ENCODE data around the gene NOS1AP.
A peak's percentile ranks its signal among the peaks of the same experiment; 100 is the strongest.
"Not testable (repeated sequence)": the region's sequence is repeated elsewhere in the genome, so short reads cannot be mapped to it uniquely, and the experiment has no call there.

NOS1AP gene

DNA sequence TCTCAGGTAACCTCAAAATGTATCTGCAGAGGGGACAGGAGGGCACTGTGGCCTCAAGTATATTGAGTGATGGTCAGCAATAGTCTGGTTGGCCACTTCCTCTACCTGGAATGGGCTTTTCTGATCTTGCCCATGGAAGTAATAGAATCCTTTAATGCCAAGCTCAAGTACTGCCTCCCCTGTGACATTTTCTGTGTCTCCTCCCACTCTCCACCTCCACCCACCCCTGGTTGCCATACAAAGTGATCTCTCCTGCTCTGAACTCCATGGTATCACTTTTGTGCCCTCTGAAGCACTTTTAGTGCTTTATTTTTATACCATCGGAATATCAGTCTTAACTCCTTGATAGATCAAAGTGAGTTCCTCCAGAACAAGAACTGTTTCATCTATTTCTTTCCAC lies 9.2 kb upstream of the NOS1AP start:
- DNase-seq = no peak

DNA sequence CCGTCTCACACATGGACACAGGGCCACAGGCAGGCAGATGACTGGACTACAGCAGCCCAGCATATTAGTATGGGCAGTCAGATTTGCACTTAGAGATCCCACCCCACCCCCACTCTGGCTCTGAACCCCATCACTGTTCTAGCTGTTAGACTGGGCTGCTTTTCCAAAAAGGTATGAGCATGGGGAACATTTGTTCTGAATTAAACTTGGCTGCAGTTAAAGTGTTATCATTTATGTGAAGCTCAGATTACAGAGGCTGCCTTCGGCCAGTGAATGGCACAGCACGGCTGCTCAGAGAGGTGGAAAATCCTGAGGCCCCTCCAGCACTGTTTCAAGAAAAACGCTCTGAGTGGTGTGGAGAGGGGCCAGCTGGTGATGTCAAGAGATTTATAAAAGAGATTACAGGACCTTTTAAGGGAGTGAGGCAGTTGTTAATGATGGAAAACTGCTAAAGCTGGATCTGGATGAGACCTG lies 6.9 kb upstream of the NOS1AP start:
- DNase-seq = no peak

DNA sequence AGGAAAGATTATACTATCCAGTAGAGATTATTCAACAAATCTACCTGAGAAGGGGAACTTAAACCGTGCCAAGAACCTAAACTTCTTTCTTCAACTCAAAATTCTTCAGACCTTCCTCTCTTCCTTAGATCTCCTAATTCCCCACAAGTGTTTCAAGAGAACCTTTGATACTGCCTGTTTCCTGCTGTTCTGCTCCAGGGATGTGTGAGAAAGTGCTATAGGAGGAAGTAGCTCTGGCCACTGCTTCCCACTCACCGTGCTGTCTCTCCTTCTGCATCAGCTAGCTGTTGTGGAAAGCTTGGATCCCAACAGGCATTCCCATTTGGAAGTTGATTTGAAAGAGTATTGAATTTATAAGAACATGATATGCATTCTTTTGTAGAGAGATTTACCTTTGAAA lies 4.5 kb upstream of the NOS1AP start:
- no peak for DNase-seq

DNA sequence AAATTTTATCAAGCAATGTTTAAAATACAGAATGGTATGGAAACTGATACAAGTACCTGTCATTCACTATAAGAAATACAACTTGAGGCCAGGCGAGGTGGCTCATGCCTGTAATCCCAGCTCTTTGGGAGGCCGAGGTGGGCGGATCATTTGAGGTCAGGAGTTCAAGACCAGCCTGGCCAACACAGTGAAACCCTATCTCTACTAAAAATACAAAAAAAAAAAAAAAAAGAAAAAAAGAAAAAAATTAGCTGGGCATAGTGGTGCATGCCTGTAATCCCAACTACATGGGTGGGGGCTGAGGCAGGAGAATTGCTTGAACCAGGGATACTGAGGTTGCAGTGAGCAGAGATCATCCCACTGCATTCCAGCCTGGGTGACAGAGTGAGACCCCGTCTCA lies 2.7 kb upstream of the NOS1AP start:
- DNase-seq = not testable (repeated sequence)

DNA sequence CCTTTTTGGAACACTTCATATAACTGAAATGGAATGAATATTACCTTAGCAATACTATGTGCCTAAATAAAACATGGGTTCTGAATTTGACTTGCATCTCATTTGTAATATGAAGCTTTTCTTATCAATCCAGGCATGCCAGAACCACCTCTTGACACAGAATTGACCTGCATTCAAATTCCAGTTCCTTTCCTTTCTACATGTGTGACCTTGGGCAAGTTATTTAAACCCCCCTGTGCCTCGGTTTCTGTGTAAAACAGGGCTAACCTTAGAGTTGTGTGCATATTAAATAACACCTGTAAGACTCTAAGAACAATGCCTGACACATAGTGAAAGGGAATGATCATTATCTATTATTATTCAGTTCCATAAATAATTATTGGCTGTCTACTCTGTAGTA lies 2.0 kb upstream of the NOS1AP start:
- DNase-seq = no peak

DNA sequence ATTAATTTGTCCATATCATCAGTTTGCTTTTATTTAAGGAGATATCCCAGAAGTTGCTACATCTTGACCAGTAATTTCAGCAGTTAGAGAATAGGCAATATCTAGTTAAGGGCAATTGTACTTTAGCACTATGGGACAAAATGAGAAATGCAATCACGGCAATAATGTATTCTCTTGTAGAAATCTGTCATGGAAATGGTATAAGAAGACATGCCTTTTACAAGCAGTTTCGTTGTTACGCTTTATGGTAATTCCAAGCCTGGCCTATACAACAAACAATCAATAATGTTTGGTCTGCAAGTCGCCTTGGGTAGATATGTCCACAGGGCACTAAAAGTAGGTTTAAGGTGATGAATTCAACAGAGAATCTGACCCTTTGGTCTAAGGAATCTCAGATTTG lies 1.2 kb upstream of the NOS1AP start:
- DNase-seq = no peak

DNA sequence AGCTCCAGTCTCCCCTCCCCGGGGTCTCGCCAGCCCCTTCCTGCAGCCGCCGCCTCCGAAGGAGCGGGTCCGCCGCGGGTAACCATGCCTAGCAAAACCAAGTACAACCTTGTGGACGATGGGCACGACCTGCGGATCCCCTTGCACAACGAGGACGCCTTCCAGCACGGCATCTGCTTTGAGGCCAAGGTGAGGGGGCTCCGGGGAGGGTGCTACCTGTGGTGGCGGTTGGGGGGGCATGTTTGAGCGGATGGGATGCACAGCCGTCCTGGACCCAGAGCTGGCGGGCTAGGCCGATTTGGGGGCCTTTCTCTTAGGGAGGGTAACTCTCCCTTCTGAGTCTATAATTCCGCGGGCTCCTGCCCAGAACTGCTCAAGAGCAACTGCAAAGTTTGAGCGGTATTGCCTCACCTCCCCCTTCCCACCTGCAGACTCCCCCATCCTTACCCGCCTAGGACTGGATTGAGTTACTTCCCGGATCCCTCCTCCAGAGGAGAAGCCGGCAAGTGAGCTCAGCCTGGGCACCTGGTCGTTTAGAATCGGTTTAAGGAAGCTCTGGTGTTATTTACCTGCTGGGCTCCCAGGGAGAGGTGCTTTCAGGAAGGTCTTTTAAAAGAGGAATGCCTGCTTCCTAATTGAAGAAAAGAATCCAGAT lies 730 bp downstream of the NOS1AP start:
- DNase-seq = peak; percentile 15

DNA sequence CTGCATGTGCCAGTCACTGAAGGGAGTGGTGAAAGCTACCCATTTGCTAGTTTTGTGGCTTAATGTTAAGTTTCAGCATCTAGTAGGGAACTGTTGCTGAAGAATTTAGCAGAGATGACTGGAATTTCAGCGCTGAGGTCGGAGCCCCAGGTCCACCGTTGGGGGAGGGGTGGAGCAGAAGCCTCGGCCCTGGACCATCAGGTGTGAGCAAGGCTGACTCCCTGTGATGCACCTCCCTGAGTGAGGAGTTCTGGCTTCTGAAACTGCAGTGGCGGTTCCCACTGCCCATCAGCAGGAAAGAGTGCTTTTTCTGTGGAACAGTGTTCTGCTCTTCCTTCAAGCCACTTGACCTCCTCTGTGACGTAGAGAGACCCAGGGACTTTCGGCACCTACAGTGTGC lies 1.3 kb downstream of the NOS1AP start:
- DNase-seq = no peak

DNA sequence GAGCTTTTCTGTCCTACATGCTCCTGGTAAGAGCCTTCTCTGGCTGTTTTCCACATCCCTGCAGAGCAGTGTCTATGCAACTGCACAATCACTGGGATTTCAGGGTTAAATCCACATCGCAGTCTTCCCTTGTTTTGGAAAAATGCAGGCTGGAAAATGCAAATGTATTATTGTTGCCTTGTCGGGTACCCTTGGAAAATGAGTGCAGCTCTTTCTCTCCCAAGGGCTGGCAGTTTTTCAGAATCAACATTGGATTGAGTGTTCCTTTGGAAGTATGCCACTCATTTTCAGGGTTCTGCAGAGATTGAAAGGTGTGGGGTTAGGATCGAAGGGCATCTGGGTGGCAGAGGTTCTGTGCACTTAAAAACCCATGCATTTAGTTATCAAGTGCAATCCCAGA lies 3.2 kb downstream of the NOS1AP start:
- no peak for DNase-seq

DNA sequence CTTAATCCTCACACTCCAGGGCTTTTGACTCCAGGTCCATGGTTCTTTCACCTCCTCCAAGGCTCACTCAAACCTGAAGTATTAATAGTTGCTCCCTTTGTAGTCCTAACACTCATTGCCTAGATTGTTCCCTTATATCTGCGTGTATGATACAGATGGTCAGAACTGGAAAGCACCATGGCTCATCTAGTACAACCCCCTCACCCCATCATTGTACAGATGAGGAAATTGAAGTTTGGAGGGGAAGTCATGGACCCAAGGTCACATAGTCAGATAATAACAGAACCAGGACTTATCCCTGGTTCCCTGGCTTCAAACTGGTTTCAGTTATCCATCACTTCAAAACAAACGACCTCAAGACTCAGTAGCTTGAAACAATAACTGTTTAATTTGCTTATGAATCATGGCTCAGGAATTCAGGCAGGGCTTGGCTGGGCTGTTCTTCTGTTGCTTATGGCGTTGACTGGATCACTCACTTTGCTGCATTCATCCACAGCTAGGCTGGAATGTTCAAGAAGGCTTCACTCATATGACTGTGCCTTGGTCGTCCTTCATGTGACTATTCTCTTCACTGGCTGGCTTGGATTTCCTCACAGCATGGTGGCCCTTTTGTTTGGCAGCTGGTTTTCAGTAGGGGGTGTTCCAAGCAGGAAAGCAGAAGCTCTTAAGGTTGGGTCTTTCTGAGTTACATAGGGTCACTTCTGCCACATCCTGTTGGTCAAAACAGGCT lies 5.0 kb downstream of the NOS1AP start:
- no peak for DNase-seq

DNA sequence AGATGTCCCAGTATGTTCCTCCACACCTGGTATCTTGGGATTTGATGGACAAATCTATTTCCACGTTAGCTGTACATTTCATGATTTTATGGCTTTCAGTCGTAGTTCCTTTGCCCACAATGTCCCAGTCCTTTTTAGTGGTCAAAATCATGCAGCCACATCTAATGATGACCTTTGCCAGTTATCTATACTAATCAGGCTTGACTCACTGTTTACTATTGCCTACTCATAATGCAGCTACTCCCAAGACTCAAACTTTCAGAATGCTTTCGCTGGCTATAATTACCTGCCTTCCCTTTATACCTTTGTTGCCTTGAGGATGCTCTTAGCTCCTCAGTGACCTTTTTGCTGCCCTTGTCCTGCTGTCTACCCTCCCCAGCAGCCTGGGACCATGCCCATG lies 6.4 kb downstream of the NOS1AP start:
- no peak for DNase-seq

DNA sequence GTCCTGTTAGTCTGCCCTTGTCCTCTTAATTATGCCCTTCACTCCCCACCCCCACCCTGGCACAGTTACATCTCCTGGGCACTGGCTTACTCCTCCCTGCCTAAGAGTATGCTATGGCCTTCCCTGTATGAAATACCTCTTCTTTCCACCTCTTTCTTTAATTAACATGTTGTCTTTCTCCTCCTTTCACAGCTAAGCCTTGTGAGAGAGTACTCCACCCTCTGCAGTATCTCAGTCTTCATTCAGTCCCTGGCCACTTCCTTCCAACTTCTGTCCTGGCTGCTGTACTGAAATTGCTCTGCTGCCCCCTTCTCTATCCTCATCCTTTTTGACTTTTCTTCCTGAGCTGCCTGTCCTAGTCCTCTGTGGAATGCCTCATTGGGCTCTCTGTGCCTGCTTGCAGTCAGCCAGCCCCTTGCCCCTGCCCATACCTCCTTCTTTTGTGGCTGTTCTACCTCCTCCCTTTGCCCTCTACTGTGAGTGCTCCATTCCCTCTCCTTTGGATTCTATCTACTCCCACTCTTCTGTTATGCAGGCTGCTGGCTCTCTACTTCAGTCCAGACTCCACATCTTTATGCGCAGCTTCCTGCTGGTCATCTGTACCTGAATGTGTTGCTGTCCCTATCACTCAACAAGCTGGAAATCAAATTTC lies 8.3 kb downstream of the NOS1AP start:
- DNase-seq = no peak

DNA sequence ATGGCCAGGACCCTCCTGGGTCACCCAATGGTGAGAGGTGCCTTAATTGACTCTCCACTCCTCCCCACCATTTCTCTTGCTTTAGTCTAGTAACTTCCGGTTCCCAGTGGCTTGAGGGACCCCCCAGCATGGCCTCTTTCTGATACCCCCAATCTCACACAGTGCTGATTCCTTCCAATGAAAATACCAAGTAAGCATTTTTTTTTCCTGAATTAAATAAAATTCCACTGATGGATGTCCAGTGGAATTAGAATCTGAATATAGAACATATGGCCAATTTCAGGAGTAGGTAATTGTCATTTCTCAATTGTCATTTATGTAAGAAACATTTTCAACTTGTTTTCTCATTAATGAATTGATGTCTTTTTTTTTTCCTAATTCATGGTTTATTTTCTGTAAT lies 9.5 kb downstream of the NOS1AP start:
- DNase-seq = no peak

DNA sequence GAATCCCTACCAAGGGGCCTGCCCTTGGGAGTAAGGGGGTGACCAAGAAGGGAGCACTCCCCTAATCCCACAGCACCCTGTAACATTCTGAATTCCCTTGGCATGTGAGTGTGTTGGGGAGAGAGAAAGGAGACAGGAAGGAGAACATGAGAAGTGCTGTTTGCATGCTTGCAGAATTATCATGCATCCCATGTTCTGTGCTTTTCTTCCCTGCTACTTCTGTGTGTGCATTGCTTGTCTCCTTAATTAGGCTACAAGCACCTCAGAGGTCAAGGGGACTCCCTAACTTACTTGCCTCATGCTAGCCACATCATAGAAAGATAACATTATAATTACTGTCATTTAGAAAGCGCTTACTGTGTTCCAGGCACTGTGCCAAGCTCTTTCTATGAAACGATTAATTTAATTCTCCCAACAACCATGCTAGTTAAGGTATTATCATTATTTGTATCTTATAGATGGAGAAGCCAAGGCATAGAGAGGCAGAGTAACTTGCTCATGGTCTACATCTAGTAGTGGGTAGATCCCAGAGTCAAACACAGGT lies 11.1 kb downstream of the NOS1AP start:
- no peak for DNase-seq

DNA sequence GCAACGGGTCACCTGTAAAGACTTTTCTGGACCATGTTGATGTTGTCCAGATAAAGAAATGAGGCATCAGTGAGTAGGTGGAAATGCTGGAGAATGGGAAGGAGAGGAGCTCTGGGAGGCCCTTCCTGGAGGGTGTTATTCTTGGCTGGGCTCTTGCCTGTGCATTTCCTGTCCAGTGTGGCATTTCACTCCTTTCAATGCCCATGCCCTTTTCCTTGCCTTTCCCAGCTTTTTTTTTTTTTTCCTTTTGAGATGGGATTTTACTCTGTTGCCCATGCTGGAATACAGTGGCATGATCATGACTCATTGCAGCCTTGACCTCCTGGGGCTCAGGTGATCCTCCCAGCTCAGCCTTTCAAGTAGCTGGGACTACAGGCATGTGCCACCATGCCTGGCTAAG lies 11.8 kb downstream of the NOS1AP start:
- DNase-seq = no peak

DNA sequence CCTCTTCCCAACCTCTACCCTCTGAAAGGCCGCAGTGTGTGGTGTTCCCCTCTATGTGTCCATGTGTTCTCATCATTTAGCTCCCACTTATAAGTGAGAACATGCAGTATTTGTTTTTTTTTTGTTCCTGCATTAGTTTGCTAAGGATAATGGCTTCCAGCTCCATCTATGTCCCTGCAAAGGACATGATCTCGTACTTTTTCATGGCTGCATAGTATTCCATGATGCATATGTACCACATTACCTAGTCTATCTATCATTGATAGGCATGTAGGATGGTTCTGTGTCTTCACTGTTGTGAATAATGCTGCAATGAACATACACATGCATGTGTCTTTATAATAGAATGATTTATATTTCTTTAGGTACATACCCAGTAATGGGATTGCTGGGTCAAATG lies 12.6 kb downstream of the NOS1AP start:
- DNase-seq = not testable (repeated sequence)

DNA sequence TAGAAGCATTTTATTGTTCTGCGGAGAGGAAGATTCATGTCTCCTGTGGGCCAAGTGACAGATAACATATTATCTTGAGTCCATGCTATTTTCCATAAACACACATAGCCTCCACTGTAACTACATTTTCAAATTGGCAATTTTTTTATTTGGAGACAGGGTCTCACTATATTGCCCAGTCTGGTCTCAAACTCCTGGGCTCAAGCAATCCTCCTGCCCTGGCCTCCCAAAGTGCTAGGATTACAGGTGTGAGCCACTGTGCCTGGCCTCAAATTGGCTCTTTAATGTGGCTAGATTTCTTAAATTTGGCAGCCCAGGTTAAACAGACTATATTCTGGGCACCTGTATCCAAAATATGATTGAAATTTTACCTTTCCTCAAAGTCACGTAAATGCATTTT lies 13.8 kb downstream of the NOS1AP start:
- DNase-seq = no peak

DNA sequence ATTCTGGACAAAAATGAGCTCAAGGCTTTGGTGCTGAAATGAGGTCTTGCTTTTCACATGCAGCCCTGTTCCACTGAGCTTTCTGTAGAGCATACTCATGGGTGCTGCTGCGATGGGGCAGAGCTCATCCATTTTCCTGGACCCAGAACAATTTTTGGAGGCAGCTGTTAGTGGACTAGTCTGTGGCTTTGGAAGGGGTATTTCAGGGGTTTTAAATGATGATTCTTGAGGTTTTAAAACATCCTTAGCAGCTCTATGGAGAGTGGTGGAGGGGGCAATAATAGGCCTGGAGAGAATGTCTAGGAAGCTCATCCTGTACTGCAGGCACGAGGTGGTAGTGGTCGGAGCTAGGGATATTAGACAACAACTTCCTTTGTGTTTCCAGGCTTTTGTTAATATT lies 16.5 kb downstream of the NOS1AP start:
- no peak for DNase-seq

DNA sequence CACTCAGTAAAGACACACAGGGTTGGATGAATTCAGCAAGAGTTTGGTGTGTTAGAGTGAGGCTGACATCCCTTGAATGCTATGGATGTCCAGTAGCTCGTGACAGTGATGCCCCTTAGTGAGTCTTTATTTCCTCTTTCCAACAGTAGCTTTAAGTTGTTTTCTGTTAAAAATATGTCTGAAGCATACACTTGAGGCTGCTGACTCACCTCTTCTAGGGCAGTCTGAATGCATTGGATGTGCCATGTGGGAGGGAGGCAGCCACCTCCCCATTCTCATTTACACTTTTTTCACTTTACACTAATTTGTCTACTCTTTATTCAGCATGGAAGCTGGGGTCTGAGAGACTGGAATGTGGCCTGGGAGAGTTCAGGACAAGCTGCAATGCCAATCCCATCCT lies 17.6 kb downstream of the NOS1AP start:
- no peak for DNase-seq

DNA sequence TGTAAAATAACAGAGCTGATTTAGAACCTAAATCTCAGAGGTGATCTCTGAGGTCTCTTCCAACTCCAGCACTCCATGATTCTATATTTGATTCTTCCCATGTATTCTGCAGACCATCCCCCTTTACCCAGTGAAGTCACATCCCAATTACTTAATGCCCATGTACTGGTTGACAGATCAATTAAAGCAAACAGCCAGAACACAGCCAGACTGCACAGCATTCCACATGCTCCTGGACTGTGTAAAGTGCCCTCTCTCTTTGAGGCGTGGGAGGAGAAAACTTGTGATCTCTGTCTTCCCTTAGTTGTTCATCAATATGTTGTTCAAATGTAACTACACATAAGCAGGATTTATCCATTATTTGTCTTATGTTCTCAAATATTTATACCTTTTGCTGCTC lies 18.1 kb downstream of the NOS1AP start:
- no peak for DNase-seq

DNA sequence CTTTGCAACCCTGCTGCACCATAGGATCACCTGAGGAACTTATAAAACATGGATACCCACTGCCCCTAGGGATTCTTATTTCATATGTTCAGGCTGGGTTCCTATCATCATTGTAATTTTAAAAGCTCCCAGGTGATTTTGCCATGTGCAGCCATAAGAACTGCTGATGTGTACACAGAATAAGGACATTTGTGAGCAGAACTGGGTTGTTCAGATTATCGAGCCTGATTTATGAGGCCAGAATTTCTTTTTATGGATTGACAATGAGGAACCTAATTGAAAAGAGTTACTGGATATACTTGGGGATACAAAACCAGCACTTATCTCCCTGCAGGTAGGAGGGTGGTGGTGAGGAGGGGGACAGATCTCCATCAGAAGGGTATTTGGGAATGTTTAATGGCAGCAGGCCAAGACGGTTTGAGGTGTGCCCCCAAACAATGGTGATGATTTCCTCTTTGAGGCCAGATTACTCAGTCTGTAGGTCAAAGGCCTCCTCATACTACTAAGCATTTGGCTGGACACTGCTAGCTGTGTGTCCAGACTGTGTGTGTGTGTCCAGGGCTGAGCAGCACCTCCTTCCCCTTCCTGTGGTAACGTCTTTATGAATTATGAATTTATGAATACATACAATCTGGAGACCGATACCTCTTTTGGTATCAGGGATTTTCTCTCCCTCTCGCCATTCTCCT lies 18.9 kb downstream of the NOS1AP start:
- no peak for DNase-seq

DNA sequence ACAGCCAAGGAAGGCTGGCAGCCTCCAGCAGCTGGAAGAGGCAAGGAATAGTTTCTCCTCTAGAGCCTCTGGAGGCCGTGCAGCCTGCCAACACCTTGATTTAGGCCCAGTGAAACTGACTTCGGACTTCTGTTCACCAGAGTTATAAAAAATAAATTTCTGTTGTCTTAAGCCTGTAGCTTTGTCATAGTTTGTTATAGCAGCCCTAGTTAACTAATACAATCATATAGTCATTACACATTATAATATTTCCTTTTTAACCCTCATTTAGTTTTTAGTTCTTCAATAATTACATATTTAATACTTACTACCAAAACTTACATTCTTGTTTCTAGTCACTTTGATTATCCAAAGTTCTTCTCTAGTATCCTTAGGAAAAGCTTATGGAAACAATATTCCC lies 20.3 kb downstream of the NOS1AP start:
- DNase-seq = no peak

DNA sequence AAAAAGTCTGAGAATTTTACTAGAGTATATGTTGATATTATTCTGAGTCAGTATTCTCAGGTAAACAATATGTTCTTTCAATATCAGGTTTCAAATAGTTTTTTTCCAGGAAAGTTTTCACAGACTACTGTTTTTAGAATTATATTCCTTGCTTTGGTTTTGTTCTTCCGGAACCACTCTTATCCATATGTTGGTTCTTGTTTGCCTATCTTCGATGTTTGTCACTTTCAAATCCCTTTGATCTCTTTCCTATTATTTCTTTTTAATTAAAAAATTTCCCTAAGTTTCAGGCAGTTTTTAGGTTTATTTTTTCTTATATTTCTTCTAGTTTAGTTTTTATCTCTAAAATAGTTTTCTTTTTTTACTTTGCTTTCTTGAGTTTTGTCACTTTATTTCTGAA lies 20.9 kb downstream of the NOS1AP start:
- DNase-seq = no peak
